Karpas-422 (cell line): Measurements from ENCODE around the gene PLS3. TPM values are rescaled to one million over a fixed set of nuclear protein-coding genes. Genes with fewer than 3 reads are reported as not detected.
"Not testable (repeated sequence)": the region's sequence is repeated elsewhere in the genome, so short reads cannot be mapped to it uniquely, and the experiment has no call there.

Experiments used
- DNase-seq: peaks from one replicate; pipeline ENCODE4 v3.0.0-alpha.2; 2015
- H2AFZ ChIP-seq: fragments of 200-600 bp; sonication (generic); 2 replicates; pipeline ENCODE4 v1.6.1; 2014; ENCODE audit warnings: antibody characterized with exemption, low read length, mixed read lengths
- H3K27ac ChIP-seq: fragments of 200-600 bp; sonication (generic); 2 replicates; pipeline ENCODE4 v1.5.1; 2014; ENCODE audit warnings: mild to moderate bottlenecking, low read length, moderate library complexity
- H3K27me3 ChIP-seq: fragments of 200-600 bp; sonication (generic); 2 replicates; pipeline ENCODE4 v1.6.1; 2014; ENCODE audit warnings: low read length, mixed read lengths
- H3K36me3 ChIP-seq: fragments of 200-600 bp; sonication (generic); 2 replicates; pipeline ENCODE4 v1.6.1; 2014; ENCODE audit warnings: low read length, mixed read lengths; ENCODE audit not compliant: insufficient read depth
- H3K4me1 ChIP-seq: fragments of 200-600 bp; sonication (generic); 2 replicates; pipeline ENCODE4 v1.6.1; 2014; ENCODE audit warnings: mild to moderate bottlenecking, low read length, mixed read lengths
- H3K4me2 ChIP-seq: fragments of 200-600 bp; sonication (generic); 2 replicates; pipeline ENCODE4 v1.6.1; 2014; ENCODE audit warnings: low read length, low read depth, mild to moderate bottlenecking; ENCODE audit not compliant: poor library complexity, severe bottlenecking
- H3K4me3 ChIP-seq: fragments of 200-600 bp; sonication (generic); 2 replicates; pipeline ENCODE4 v1.5.1; 2014; ENCODE audit warnings: mild to moderate bottlenecking, antibody characterized with exemption, low read length, mixed read lengths
- H3K79me2 ChIP-seq: fragments of 200-600 bp; sonication (generic); 2 replicates; pipeline ENCODE4 v1.6.1; 2014; ENCODE audit warnings: mild to moderate bottlenecking, low read length, mixed read lengths
- H3K9ac ChIP-seq: fragments of 200-600 bp; sonication (generic); 2 replicates; pipeline ENCODE4 v1.6.0; 2014; ENCODE audit warnings: low read length
- H3K9me2 ChIP-seq: fragments of 200-600 bp; sonication (generic), shearing (Covaris generic); replicated peaks from 2 replicates; pipeline ENCODE4 v1.6.0; 2014; ENCODE audit warnings: mild to moderate bottlenecking, low read length, moderate library complexity; ENCODE audit not compliant: insufficient read depth
- H3K9me3 ChIP-seq: fragments of 300-700, 200-600 bp; sonication (generic); 2 replicates; pipeline ENCODE4 v1.6.1; 2014; ENCODE audit warnings: low read length, mixed read lengths
- H4K20me1 ChIP-seq: fragments of 200-600 bp; sonication (generic); 2 replicates; pipeline ENCODE4 v1.6.1; 2014; ENCODE audit warnings: mild to moderate bottlenecking, antibody characterized with exemption, low read length, low read depth; ENCODE audit not compliant: insufficient read depth
- total RNA-seq: library from RNA; depleted of rRNA; stranded (reverse); fragments of >200 nt; shearing (Covaris generic); gene quantifications from 2 replicates; pipeline ENCODE4 v1.2.3, GENCODE V29; 2014; ENCODE audit warnings: low replicate concordance

The PLS3 gene
- total RNA-seq, 1 experiment from 2014 or later, result not detected

GRCh38 chrX:115535421-115535820, 25.6 kb upstream of the PLS3 start:
- H3K9me2 ChIP-seq, result no peaks in the 10 kb centered on the region
- H3K27me3 ChIP-seq, result no peaks in the 10 kb centered on the region
- no peak overlapping the region for H3K9ac ChIP-seq
- no peak overlapping the region for H3K4me3 ChIP-seq
- H3K79me2 ChIP-seq, result no peaks in the 10 kb centered on the region
- no peak overlapping the region for H3K4me2 ChIP-seq
- H3K36me3 ChIP-seq, result no peaks in the 10 kb centered on the region
- no peaks in the 10 kb centered on the region for H3K4me1 ChIP-seq
- no peaks in the 10 kb centered on the region for H3K9me3 ChIP-seq
- DNase-seq, result no peak
- no peak overlapping the region for H3K27ac ChIP-seq
- H2AFZ ChIP-seq, result no peak overlapping the region
- no peaks in the 10 kb centered on the region for H4K20me1 ChIP-seq

- H3K79me2 ChIP-seq, result no peaks in the 10 kb centered on the region
- no peak overlapping the region for H3K4me3 ChIP-seq
- no peak overlapping the region for H3K4me2 ChIP-seq
- H3K9me3 ChIP-seq, result no peaks in the 10 kb centered on the region
- no peak for DNase-seq
- no peaks in the 10 kb centered on the region for H4K20me1 ChIP-seq
- no peaks in the 10 kb centered on the region for H3K36me3 ChIP-seq
- H2AFZ ChIP-seq, result no peak overlapping the region
- H3K4me1 ChIP-seq, result no peaks in the 10 kb centered on the region
- no peaks in the 10 kb centered on the region for H3K27me3 ChIP-seq
- H3K9ac ChIP-seq, result no peak overlapping the region
- H3K9me2 ChIP-seq, result no peaks in the 10 kb centered on the region
- H3K27ac ChIP-seq, result no peak overlapping the region
These were observed 25.1 kb upstream of the PLS3 start for GRCh38 chrX:115535844-115536243.

- Histone ChIP-seq H3K79me2 (no peaks in the 10 kb centered on the region), H3K27me3 (no peaks in the 10 kb centered on the region), H2AFZ (no peak overlapping the region), H3K4me1 (no peaks in the 10 kb centered on the region), H3K4me2 (no peak overlapping the region), H4K20me1 (no peaks in the 10 kb centered on the region), H3K9me2 (no peaks in the 10 kb centered on the region), H3K9me3 (no peaks in the 10 kb centered on the region), H3K27ac (no peak overlapping the region), H3K36me3 (no peaks in the 10 kb centered on the region), H3K4me3 (no peak overlapping the region), H3K9ac (no peak overlapping the region)
- no peak for DNase-seq
These were observed 21.1 kb upstream of the PLS3 start for GRCh38 chrX:115539841-115540240.

- H3K9ac ChIP-seq, H4K20me1 ChIP-seq, DNase-seq, H3K4me3 ChIP-seq, H3K36me3 ChIP-seq, H3K4me1 ChIP-seq, H3K27ac ChIP-seq, H3K9me2 ChIP-seq, H3K4me2 ChIP-seq, H3K27me3 ChIP-seq, H3K79me2 ChIP-seq, H2AFZ ChIP-seq, H3K9me3 ChIP-seq: not testable (repeated sequence)
These were observed 19.9 kb upstream of the PLS3 start for GRCh38 chrX:115541045-115541444.

GRCh38 chrX:115547448-115547847, 13.5 kb upstream of the PLS3 start:
- H3K27me3 ChIP-seq, result no peaks in the 10 kb centered on the region
- no peaks in the 10 kb centered on the region for H3K9me3 ChIP-seq
- H2AFZ ChIP-seq, result no peak overlapping the region
- H3K4me2 ChIP-seq, result no peak overlapping the region
- H3K79me2 ChIP-seq, result no peaks in the 10 kb centered on the region
- no peak overlapping the region for H3K27ac ChIP-seq
- no peak overlapping the region for H3K4me3 ChIP-seq
- H3K9me2 ChIP-seq, result no peaks in the 10 kb centered on the region
- no peaks in the 10 kb centered on the region for H3K36me3 ChIP-seq
- H4K20me1 ChIP-seq, result no peaks in the 10 kb centered on the region
- DNase-seq, result no peak
- no peaks in the 10 kb centered on the region for H3K4me1 ChIP-seq
- no peak overlapping the region for H3K9ac ChIP-seq

- H3K4me2 ChIP-seq, result no peak overlapping the region
- no peak overlapping the region for H3K9ac ChIP-seq
- no peaks in the 10 kb centered on the region for H4K20me1 ChIP-seq
- no peaks in the 10 kb centered on the region for H3K4me1 ChIP-seq
- no peak overlapping the region for H3K4me3 ChIP-seq
- no peak overlapping the region for H2AFZ ChIP-seq
- no peak for DNase-seq
- H3K27ac ChIP-seq, result no peak overlapping the region
- no peaks in the 10 kb centered on the region for H3K9me2 ChIP-seq
- H3K27me3 ChIP-seq, result no peaks in the 10 kb centered on the region
- H3K9me3 ChIP-seq, result no peaks in the 10 kb centered on the region
- no peaks in the 10 kb centered on the region for H3K36me3 ChIP-seq
- no peaks in the 10 kb centered on the region for H3K79me2 ChIP-seq
These were observed 12.0 kb upstream of the PLS3 start for GRCh38 chrX:115549008-115549407.

GRCh38 chrX:115553171-115553570, 7.8 kb upstream of the PLS3 start:
- Histone ChIP-seq H3K27me3 (no peaks in the 10 kb centered on the region), H3K36me3 (no peaks in the 10 kb centered on the region), H3K9me2 (no peaks in the 10 kb centered on the region), H4K20me1 (no peaks in the 10 kb centered on the region), H3K4me1 (no peaks in the 10 kb centered on the region), H3K27ac (no peak overlapping the region), H3K79me2 (no peaks in the 10 kb centered on the region), H3K9ac (no peak overlapping the region), H2AFZ (no peak overlapping the region), H3K4me2 (no peak overlapping the region), H3K9me3 (no peaks in the 10 kb centered on the region), H3K4me3 (no peak overlapping the region)
- no peak for DNase-seq

GRCh38 chrX:115559672-115560071, 1.3 kb upstream of the PLS3 start:
- Histone ChIP-seq H3K4me3 (no peak overlapping the region), H3K9me3 (no peaks in the 10 kb centered on the region), H3K4me1 (no peaks in the 10 kb centered on the region), H2AFZ (no peak overlapping the region), H3K27ac (no peak overlapping the region), H3K79me2 (no peaks in the 10 kb centered on the region), H3K9ac (no peak overlapping the region), H3K36me3 (no peaks in the 10 kb centered on the region), H3K9me2 (no peaks in the 10 kb centered on the region), H4K20me1 (no peaks in the 10 kb centered on the region), H3K4me2 (no peak overlapping the region), H3K27me3 (no peaks in the 10 kb centered on the region)
- DNase-seq, result no peak
